ENCODE measurements around the gene BZW1.

DNA sequence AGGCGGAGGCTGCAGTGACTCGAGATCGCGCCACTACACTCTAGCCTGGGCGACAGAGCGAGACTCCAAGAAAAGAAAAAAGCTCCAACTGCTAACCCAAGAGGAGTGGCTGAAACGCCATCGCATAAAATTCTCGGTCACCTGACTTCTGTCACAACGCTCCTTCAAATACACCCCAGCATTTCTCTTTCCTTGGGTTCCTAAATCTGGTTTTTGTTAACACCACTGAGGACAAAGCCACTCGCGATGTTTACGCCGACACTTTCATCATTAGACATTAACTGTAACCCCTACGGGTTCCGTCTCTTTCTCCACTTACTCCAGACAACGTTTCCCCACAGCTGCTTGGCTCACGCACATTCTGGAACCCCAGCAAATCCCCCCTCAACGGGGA lies 52.1 kb downstream of the BZW1 start:
- TF ChIP-seq CTCF (IDR thresholded peaks at IDR 0.05; ENCODE audit: low read depth, low read length, missing input control): no peak
- TF ChIP-seq, protein P1, sequence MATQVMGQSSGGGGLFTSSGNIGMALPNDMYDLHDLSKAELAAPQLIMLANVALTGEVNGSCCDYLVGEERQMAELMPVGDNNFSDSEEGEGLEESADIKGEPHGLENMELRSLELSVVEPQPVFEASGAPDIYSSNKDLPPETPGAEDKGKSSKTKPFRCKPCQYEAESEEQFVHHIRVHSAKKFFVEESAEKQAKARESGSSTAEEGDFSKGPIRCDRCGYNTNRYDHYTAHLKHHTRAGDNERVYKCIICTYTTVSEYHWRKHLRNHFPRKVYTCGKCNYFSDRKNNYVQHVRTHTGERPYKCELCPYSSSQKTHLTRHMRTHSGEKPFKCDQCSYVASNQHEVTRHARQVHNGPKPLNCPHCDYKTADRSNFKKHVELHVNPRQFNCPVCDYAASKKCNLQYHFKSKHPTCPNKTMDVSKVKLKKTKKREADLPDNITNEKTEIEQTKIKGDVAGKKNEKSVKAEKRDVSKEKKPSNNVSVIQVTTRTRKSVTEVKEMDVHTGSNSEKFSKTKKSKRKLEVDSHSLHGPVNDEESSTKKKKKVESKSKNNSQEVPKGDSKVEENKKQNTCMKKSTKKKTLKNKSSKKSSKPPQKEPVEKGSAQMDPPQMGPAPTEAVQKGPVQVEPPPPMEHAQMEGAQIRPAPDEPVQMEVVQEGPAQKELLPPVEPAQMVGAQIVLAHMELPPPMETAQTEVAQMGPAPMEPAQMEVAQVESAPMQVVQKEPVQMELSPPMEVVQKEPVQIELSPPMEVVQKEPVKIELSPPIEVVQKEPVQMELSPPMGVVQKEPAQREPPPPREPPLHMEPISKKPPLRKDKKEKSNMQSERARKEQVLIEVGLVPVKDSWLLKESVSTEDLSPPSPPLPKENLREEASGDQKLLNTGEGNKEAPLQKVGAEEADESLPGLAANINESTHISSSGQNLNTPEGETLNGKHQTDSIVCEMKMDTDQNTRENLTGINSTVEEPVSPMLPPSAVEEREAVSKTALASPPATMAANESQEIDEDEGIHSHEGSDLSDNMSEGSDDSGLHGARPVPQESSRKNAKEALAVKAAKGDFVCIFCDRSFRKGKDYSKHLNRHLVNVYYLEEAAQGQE (IDR thresholded peaks at IDR 0.05): no peak

All from liver (tissue), 2 donors.